Activated T-helper 1 cell treated with Interleukin-2 at 50 U/mL for 16 hours (primary cell): ENCODE measurements around the gene GSK3A.
A peak's percentile ranks its signal among the peaks of the same experiment; 100 is the strongest.

ENCODE experiments used
- DNase-seq: peaks from one replicate; pipeline ENCODE4 v3.0.0-alpha.2; 2020; ENCODE audit warnings: low read depth

GSK3A gene

DNA sequence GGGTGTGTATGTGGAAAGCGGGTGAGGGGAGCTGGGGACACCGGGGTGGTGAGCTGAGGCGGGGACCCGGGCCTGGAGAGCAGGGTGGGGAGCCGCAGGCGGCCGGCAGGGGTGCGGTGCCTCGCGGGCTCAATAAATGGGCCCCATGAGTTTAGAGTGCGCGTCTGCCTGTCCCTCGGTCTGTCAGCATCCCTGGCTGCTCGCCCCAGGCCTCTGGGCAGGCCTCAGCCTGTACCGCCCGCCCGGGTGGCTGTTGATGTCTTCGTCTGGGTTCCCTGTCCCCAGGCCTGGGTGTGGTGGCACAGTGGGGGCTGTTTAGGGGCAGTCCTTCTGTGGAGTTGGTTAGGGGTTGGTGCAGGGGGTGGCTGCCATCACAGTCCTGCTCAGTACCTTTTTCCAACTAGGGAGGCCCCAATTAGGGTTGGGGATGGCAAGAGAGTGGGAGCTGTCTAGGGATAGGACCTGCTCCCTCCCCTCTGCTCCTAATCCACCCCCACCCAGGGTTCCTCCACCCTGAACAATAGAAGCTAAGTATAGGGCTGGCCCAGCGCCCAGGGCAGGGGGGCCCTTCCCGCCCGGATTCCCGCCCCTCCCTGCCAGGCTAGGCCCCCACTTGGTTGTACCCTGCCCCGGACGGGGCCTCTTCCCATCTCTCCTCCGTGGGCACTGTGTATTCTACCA, 38.9 kb upstream of the GSK3A start:
- no peak for DNase-seq

DNA sequence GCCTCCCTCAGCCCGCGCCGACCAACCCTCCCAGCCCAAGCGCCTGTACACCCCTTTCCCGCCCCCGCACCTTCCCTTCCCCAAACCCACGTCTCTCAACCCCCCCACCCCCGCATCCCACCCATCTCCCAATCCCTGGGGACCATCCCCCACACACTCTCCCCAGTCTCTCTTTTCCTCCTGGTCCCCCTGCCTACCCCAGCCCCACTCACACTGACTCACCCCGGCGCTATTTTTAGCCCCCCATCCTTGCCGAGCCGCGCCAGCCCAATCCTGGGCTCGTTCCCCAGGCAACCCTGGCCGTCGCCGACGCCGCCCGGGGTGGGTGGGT, 38.4 kb upstream of the GSK3A start:
- no peak for DNase-seq

GRCh38 chr19:42279902-42280814, 37.8 kb upstream of the GSK3A start:
- DNase-seq = peak; percentile 78

DNA sequence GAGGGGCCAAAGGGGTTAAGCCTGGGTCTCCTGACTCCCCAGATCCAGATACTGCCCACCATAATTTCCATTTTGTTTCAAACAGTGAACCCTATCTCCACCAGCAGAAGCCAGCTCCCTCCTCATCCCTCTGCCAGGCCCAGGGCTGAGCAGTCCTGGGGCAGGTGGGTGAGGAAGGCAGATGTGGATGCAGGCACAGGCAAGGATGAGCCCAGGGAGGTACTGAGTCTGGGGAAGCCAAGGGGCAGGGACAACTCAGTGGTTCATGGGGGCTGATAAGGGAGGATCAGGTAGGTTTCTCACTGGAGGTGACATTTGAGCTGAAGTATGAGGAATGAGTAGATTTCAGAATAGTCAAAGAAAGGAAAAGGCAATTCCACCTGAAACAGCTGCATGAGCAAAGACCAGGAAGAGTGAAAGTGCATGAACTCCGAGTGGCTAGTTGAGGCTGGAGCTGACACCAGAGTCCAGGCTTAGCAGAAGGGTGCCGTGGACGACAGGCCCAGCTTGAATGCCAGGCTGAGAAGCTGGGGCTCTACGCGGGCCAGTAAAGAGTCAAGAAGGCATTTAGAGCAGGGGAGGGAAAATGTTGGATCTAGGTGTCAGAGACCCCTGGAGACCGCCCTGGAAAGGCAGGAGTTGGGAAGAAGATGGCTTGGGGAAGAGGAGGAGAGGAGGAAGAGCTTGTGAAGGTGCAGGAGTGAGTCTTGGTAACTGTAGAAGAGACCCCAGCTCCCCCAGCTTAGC, 36.9 kb upstream of the GSK3A start:
- DNase-seq = no peak

DNA sequence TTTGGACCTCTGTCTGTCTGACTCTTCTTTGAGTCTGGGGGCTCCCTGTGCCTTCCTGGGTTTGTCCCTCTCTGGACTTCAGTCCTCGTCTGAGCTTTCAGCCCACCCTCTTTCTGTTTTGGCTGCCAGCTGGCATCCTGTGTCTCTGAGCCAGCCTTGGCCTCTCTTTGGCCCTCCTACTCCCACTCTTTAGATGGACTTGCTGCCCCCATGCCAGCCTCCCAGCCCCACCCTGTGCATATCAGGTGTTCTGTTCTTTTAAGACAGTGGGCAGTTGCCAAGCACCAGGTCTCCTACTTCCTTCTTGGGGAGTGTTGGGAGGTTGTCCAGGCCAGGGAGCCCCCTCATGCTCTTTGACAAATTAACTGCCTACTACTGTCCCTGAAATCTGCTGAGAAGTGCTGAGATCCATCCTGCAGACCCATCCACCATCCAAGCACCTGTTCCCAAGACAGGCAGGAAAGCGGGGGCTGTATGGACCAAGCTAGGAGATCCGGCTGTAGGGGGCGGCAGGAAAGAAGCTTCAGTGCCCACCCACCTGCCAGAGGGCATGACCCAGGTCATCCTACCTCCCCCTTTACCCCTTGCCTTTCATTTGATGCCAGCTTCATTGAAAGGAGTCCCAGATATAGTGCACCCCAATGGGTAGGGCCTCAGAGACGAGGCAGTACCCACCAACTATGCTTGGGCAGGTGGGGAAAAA, 36.2 kb upstream of the GSK3A start:
- DNase-seq = no peak

DNA sequence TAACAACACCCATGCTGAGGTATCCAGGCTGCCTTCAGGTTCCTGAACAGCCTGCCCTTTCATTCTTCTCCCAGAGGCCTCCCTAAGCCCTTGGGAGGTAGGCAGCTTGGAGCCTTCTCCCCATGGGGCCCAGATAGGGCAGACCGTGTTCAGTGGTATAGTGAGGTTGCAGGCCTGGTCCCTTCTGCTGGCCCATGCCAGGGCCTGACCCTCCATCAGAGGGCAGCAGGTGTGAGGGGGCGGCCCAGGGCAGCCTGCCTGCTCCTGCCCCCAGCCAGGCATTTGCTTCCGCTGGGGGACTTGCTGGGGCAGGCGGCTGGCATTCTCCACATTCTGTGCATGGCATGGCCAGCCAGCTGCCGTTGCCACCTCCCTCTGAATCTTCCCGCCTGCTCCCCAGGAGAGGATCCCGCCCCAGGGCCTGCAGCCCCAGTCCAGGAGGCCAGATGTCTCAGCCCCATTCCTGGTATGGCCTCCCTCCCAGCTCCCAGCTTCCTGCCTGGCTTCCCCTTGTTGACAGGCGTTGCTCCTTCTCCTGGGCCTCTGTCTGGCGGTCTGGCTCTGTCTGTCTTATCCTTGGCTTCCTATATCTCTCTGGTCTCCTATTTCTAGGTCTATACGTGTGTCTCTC, 35.5 kb upstream of the GSK3A start:
- no peak for DNase-seq

DNA sequence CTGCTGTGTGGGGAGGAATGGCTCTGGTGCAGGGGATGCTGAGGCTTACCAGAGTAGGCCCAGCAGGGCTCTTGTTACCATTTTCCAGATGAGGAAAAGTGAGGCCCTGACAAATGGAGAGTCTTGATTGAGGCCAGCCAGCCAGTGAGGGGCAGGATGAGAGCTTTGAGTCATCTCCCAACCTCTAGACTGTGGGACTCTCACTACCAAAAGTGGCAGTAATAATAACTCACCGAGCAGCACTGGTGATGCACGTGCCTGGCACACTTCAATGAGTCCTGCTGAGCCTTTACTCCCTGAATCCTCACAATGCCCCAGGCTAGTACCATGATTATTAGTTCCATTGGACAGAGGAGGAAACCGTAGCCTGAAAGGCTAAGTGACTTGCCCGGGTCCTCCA, 34.4 kb upstream of the GSK3A start:
- DNase-seq = no peak

- DNase-seq = no peak
Measured at GRCh38 chr19:42276284-42276683, 33.9 kb upstream of the GSK3A start.

GRCh38 chr19:42275517-42275916, 33.1 kb upstream of the GSK3A start:
- no peak for DNase-seq

GRCh38 chr19:42275103-42275502, 32.7 kb upstream of the GSK3A start:
- no peak for DNase-seq

DNA sequence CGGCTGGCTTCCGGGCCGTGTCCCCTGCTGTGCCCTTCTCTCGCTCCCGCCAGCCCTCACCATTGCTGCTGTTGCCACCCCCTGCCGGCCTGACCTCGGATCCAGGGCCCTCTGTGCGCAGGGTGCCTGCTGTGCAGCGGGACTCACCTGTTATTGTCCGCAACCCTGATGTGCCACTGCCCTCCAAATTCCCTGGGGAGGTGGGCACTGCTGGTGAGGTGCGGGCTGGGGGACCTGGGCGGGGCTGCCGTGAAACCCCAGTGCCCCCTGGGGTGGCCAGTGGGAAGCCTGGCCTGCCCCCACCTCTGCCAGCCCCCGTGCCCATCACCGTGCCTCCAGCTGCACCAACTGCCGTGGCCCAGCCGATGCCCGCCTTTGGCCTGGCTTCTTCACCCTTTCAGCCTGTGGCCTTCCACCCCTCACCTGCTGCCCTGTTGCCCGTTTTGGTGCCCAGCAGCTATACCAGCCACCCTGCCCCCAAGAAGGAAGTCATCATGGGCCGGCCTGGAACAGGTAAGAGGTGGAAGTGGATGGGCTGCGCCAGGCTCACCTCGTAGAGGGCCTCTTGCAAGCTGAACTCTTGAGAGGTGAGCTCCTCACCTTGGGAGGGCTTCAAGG, 31.8 kb upstream of the GSK3A start:
- DNase-seq = no peak

- DNase-seq = no peak
Measured at GRCh38 chr19:42273407-42274064, 31.1 kb upstream of the GSK3A start.

- no peak for DNase-seq
Measured at GRCh38 chr19:42272989-42273406, 30.6 kb upstream of the GSK3A start.

DNA sequence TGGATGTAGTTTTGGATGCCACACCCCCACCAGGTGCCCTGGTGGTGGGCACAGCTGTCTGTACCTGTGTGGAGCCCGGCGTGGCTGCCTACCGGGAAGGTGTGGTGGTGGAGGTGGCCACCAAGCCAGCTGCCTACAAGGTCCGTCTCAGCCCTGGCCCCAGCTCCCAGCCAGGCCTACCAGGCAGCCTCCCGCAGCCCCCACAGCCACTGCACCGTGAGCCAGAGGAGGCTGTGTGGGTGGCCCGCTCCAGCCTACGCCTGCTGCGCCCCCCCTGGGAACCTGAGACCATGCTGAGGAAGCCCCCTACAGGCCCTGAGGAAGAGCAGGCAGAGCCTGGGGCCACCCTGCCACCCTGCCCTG, 30.1 kb upstream of the GSK3A start:
- DNase-seq = no peak

GRCh38 chr19:42271861-42272534, 29.6 kb upstream of the GSK3A start:
- no peak for DNase-seq

DNA sequence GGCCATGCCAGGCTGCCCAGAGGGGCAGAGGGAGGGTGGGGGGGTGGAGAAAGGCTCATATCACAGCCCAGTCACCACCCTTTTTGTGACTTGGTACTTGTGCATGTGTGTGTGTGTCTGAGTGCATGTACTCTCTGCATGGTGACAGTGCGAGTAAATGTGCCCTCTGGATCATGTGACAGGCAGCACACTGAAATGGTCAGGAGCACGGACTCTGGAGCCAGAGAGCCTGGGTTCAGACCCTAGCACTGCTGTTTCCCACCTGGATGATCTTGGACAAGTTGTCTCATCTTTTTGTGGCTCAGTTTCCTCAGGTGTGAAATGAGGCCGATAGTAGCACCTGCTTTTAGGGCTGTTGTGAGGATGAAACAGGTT, 28.6 kb upstream of the GSK3A start:
- DNase-seq = no peak

GRCh38 chr19:42270346-42271044, 28.1 kb upstream of the GSK3A start:
- DNase-seq = peak; percentile 42

DNA sequence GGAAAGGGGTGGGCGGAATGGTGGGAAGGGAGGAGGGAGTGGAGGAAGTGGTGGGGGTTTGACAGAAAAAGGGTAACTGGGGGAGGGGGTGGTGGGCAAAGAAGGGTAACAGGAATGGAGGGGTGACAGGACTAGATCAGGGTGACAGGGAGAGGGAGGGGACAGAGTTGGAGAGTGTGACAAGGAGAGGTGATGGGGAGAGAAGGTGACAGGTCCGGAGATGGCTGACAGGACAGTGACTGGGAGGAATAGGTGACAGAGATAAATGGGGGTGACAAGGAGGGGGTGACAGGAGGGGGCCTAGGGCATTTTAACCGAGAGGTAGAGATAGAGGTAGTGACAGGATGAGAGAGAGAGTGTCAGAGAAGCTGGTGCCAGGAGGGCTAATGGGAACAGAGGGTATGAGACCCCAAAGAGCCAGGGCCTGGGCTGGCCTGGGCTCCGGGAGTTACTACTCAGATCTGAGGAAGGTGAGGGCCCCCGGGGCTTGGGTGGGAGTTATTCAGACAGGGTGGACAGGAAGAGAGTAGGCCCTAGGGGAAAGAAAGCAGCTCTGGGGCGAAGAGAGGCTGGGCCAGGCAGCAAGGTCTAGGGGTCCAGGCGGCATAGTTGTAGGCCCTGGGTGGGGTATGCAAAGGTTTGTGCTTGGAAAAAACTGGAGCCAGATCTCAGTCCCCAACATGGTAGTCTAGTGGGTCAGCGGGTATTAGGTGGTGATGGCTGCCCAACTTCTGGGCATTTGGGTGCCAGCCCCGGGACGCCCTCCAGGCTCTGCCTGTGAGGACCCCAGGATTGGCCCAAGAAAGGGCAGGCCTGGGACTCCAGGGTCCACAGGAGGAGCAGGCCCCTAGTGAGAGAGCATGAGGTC, 27.3 kb upstream of the GSK3A start:
- no peak for DNase-seq
